ENCODE data around the gene WASHC4. TPM values are rescaled to one million over a fixed set of nuclear protein-coding genes. Genes with fewer than 3 reads are reported as not detected.

Gene WASHC4
- total and polyA plus RNA-seq, 8 donors = 6.1 to 128 (median 27.8) TPM

- H3K36me3 ChIP-seq = peaks cover 18 to 82% (median 67%) of the 10 kb centered on the region in 4 donors
Measured at GRCh38 chr12:105168006-105168405, 60.5 kb downstream of the WASHC4 start.

GRCh38 chr12:105170139-105170538 is 62.6 kb downstream of the WASHC4 start:
- WGBS, 5 donors = 84 to 93% (median 92%) methylated on average over 3 of the region's 3 CpGs
- peaks cover 0 to 18% (median 7%) of the 10 kb centered on the region in 4 donors for H3K4me1 ChIP-seq
- H3K9me3 ChIP-seq = no peaks in the 10 kb centered on the region
- DNase-seq = no peak
- H3K27me3 ChIP-seq = no peaks in the 10 kb centered on the region
- no peak overlapping the region for H3K27ac ChIP-seq
- intact Hi-C loops (cut with DNase I; ENCODE audit: low total_unique reads) = no loop called here
- TF ChIP-seq POLR2A (IDR thresholded peaks at IDR 0.05) (no peak), EP300 (IDR thresholded peaks at IDR 0.05) (no peak), CTCF (IDR thresholded peaks at IDR 0.05) (no peak), POLR2AphosphoS5 (IDR thresholded peaks at IDR 0.05) (no peak)
- H3K36me3 ChIP-seq = peaks cover 15 to 82% (median 66%) of the 10 kb centered on the region in 4 donors
- no peak overlapping the region for H3K4me3 ChIP-seq

More at GRCh38 chr12:105168006-105168405, 60.5 kb downstream of the WASHC4 start:
- DNase-seq = no peak
- Histone ChIP-seq H3K4me3 (no peak overlapping the region), H3K27ac (no peak overlapping the region), H3K9me3 (no peaks in the 10 kb centered on the region), H3K27me3 (no peaks in the 10 kb centered on the region), H3K4me1 (peaks cover 0 to 18% (median 7%) of the 10 kb centered on the region in 4 donors)
- TF ChIP-seq POLR2A (IDR thresholded peaks at IDR 0.05) (no peak), EP300 (IDR thresholded peaks at IDR 0.05) (no peak), POLR2AphosphoS5 (IDR thresholded peaks at IDR 0.05) (no peak), CTCF (IDR thresholded peaks at IDR 0.05) (no peak)
- intact Hi-C loops (cut with DNase I; ENCODE audit: low total_unique reads) = no loop called here

GRCh38 chr12:105171691-105172436 is 64.3 kb downstream of the WASHC4 start:
- TF ChIP-seq EP300 (IDR thresholded peaks at IDR 0.05) = no peak
- no peak for TF ChIP-seq POLR2A (IDR thresholded peaks at IDR 0.05)
- no peak for TF ChIP-seq POLR2AphosphoS5 (IDR thresholded peaks at IDR 0.05)
- WGBS, 5 donors = 73 to 82% (median 76%) methylated on average over 6 of the region's 6 CpGs
- Histone ChIP-seq H3K4me1 (peaks cover 0 to 13% (median 6%) of the 10 kb centered on the region in 4 donors), H3K4me3 (no peak overlapping the region), H3K9me3 (no peaks in the 10 kb centered on the region), H3K36me3 (peaks cover 13 to 82% (median 70%) of the 10 kb centered on the region in 4 donors), H3K27me3 (no peaks in the 10 kb centered on the region), H3K27ac (no peak overlapping the region)
- no peak for DNase-seq
- intact Hi-C loops (cut with DNase I; ENCODE audit: low total_unique reads) = no loop called here

GRCh38 chr12:105175397-105175990 is 68.0 kb downstream of the WASHC4 start:
- Histone ChIP-seq H3K9me3 (peaks cover 0 to 12% (median 0%) of the 10 kb centered on the region in 4 donors), H3K4me3 (no peak overlapping the region), H3K27me3 (no peaks in the 10 kb centered on the region), H3K36me3 (peaks cover 7 to 83% (median 62%) of the 10 kb centered on the region in 4 donors), H3K27ac (no peak overlapping the region), H3K4me1 (peaks cover 0 to 5% (median 0%) of the 10 kb centered on the region in 4 donors)
- intact Hi-C loops (cut with DNase I; ENCODE audit: low total_unique reads) = no loop called here
- 36 to 58% (median 46%) methylated on average over 2 of the region's 2 CpGs for WGBS, 5 donors
- TF ChIP-seq CTCF (IDR thresholded peaks at IDR 0.05) (no peak), EP300 (IDR thresholded peaks at IDR 0.05) (no peak), POLR2AphosphoS5 (IDR thresholded peaks at IDR 0.05) (no peak), POLR2A (IDR thresholded peaks at IDR 0.05) (no peak)
- DNase-seq = no peak
